ENCODE data around the gene FANK1.

Gene FANK1

DNA sequence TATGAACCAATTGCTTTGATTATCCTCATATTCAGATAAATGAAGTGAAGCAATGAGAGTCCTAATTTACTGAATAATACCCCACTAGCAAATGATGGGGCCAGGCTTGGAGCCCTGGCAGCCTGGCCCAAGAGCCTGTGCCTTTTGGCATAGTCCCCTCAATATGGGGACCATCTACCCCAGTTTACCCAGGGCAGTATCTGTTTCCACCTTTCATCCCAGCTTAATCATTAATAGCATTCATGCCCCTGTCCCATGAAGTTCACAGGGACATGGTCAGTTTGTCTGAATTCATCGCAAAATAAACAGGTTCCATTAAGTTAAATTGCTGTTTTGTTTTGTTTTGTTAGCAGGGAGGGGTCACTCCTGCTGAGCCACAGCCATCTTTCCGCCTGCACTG, 47.5 kb upstream of the FANK1 start (continued):
- TF ChIP-seq, protein P1, sequence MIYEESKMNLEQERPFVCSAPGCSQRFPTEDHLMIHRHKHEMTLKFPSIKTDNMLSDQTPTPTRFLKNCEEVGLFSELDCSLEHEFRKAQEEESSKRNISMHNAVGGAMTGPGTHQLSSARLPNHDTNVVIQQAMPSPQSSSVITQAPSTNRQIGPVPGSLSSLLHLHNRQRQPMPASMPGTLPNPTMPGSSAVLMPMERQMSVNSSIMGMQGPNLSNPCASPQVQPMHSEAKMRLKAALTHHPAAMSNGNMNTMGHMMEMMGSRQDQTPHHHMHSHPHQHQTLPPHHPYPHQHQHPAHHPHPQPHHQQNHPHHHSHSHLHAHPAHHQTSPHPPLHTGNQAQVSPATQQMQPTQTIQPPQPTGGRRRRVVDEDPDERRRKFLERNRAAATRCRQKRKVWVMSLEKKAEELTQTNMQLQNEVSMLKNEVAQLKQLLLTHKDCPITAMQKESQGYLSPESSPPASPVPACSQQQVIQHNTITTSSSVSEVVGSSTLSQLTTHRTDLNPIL (CRISPR knock-in tag; IDR thresholded peaks at IDR 0.05; ENCODE audit: low read depth): no peak
- TF ChIP-seq ZNF70 (CRISPR knock-in tag; IDR thresholded peaks at IDR 0.05) (no peak), ZNF8 (CRISPR knock-in tag; IDR thresholded peaks at IDR 0.05) (no peak), ISL1 (CRISPR knock-in tag; IDR thresholded peaks at IDR 0.05) (no peak)

- no peak for ATAC-seq
- TF ChIP-seq PPARA (CRISPR knock-in tag; IDR thresholded peaks at IDR 0.05; ENCODE audit: borderline replicate concordance): no peak
- no peak for TF ChIP-seq GLIS3 (CRISPR knock-in tag; IDR thresholded peaks at IDR 0.05)
- TF ChIP-seq SNAI2 (CRISPR knock-in tag; IDR thresholded peaks at IDR 0.05): no peak
- TF ChIP-seq ZC3H10 (CRISPR knock-in tag; IDR thresholded peaks at IDR 0.05): no peak
- no peak for TF ChIP-seq CSDC2 (CRISPR knock-in tag; IDR thresholded peaks at IDR 0.05)
Measured at GRCh38 chr10:125849448-125849847, 46.9 kb upstream of the FANK1 start.

- no peak for TF ChIP-seq GLIS3 (CRISPR knock-in tag; IDR thresholded peaks at IDR 0.05)
- TF ChIP-seq ZFP3 (CRISPR knock-in tag; IDR thresholded peaks at IDR 0.05): no peak
- no peak for TF ChIP-seq CSRNP3 (CRISPR knock-in tag; IDR thresholded peaks at IDR 0.05)
- ATAC-seq: no peak
Measured at GRCh38 chr10:125850766-125851731, 45.3 kb upstream of the FANK1 start.

DNA sequence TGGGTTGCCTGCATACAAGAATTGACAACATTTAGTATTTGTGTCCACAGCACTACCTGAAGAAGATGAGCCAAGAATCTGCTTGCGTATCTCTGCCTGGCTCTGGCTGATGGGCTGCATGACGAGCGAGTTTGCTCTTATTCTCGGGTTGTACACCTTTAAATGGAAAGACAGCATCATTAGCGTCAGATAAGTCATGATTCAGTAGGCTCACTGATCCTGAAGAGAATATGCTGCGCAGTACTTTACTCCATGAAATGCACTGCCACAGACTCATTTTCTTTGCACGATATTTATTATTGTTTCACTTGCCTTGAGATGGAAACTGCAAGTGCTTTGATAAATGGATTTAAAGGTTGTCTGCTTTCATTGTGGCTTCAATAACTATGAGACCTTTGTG, 43.9 kb upstream of the FANK1 start:
- no peak for ATAC-seq
- TF ChIP-seq POU6F1 (CRISPR knock-in tag; IDR thresholded peaks at IDR 0.05; ENCODE audit: borderline replicate concordance, low read depth) (no peak), ZC3H10 (CRISPR knock-in tag; IDR thresholded peaks at IDR 0.05) (no peak), RARB (CRISPR knock-in tag; IDR thresholded peaks at IDR 0.05) (no peak), BACH2 (CRISPR knock-in tag; IDR thresholded peaks at IDR 0.05; ENCODE audit: borderline replicate concordance) (no peak), ZFP3 (CRISPR knock-in tag; IDR thresholded peaks at IDR 0.05) (no peak)

- ATAC-seq: no peak
- TF ChIP-seq ZNF70 (CRISPR knock-in tag; IDR thresholded peaks at IDR 0.05) (no peak), ESRRG (CRISPR knock-in tag; IDR thresholded peaks at IDR 0.05) (no peak), ISL1 (CRISPR knock-in tag; IDR thresholded peaks at IDR 0.05) (no peak), POU6F1 (CRISPR knock-in tag; IDR thresholded peaks at IDR 0.05; ENCODE audit: borderline replicate concordance, low read depth) (no peak), CSDC2 (CRISPR knock-in tag; IDR thresholded peaks at IDR 0.05) (no peak), TSHZ2 (CRISPR knock-in tag; IDR thresholded peaks at IDR 0.05) (no peak), ZFP3 (CRISPR knock-in tag; IDR thresholded peaks at IDR 0.05) (no peak), TCF4 (CRISPR knock-in tag; IDR thresholded peaks at IDR 0.05; ENCODE audit: borderline replicate concordance) (no peak), GLIS3 (CRISPR knock-in tag; IDR thresholded peaks at IDR 0.05) (no peak), ZNF565 (CRISPR knock-in tag; conservative IDR thresholded peaks at IDR 0.05; ENCODE audit: low read depth) (no peak), OSR1 (CRISPR knock-in tag; IDR thresholded peaks at IDR 0.05) (no peak)
Measured at GRCh38 chr10:125857185-125857760, 39.1 kb upstream of the FANK1 start.

All from SK-N-SH treated with all-trans-retinoic acid at 6 μM for 48 hours (cell line).